ENCODE data around the gene WNT3A. TPM values are rescaled to one million over a fixed set of nuclear protein-coding genes. Genes with fewer than 3 reads are reported as not detected.

Gene WNT3A
- total and polyA plus RNA-seq, 9 of the 15 experiments (the other 6 are each of a cell fraction or from before 2014, with no cell fraction given), result not detected

DNA sequence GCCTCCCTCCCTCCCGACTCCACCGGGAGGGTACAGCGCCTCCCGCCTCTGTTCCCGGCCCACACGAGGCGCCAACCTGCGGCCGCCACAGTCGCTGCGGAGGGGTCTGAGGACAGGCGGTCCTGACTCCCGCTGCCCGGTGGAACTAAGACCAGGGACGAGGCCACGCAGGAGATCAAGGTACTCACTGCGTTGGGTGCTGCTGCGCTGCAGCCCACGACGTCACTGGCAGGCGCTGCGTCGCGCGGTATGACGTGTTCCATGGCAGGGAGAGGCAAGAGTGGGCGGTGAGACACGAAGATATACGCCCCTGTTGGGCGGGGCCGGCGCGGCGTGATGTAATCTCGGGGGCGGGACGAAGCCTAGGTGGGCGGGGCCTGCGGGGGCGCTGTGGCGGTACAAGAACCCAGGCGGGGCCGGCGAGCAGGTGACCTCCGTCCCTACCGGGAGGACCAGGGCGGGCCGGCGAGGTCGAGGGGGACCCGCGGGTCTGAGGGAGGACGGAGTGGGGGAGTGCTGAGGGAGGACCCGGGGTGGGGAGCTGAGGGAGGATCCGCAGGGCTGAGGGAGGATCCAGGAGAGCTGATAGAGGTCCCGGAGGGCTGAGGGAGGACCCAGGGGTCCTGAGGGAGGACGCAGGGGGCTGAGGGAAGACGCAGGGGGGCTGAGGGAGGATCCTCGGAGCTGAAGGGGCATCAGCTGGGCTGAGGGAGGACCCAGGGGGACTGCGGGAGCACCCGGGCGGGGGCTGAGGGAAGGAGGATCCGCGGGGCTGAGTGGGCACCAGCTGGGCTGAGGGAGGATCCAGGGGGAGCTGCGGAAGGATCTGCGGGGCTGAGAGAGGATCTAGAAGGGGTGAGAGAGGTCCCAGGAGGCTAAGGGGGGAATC lies 102.5 kb downstream of the WNT3A start, which contains the start of gene MRPL55 (continued):
- TF ChIP-seq, protein P1, sequence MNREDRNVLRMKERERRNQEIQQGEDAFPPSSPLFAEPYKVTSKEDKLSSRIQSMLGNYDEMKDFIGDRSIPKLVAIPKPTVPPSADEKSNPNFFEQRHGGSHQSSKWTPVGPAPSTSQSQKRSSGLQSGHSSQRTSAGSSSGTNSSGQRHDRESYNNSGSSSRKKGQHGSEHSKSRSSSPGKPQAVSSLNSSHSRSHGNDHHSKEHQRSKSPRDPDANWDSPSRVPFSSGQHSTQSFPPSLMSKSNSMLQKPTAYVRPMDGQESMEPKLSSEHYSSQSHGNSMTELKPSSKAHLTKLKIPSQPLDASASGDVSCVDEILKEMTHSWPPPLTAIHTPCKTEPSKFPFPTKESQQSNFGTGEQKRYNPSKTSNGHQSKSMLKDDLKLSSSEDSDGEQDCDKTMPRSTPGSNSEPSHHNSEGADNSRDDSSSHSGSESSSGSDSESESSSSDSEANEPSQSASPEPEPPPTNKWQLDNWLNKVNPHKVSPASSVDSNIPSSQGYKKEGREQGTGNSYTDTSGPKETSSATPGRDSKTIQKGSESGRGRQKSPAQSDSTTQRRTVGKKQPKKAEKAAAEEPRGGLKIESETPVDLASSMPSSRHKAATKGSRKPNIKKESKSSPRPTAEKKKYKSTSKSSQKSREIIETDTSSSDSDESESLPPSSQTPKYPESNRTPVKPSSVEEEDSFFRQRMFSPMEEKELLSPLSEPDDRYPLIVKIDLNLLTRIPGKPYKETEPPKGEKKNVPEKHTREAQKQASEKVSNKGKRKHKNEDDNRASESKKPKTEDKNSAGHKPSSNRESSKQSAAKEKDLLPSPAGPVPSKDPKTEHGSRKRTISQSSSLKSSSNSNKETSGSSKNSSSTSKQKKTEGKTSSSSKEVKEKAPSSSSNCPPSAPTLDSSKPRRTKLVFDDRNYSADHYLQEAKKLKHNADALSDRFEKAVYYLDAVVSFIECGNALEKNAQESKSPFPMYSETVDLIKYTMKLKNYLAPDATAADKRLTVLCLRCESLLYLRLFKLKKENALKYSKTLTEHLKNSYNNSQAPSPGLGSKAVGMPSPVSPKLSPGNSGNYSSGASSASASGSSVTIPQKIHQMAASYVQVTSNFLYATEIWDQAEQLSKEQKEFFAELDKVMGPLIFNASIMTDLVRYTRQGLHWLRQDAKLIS (CRISPR knock-in tag; IDR thresholded peaks at IDR 0.05), result no peak; the same call in 1 of the 2 replicates
- TF ChIP-seq, protein P2, sequence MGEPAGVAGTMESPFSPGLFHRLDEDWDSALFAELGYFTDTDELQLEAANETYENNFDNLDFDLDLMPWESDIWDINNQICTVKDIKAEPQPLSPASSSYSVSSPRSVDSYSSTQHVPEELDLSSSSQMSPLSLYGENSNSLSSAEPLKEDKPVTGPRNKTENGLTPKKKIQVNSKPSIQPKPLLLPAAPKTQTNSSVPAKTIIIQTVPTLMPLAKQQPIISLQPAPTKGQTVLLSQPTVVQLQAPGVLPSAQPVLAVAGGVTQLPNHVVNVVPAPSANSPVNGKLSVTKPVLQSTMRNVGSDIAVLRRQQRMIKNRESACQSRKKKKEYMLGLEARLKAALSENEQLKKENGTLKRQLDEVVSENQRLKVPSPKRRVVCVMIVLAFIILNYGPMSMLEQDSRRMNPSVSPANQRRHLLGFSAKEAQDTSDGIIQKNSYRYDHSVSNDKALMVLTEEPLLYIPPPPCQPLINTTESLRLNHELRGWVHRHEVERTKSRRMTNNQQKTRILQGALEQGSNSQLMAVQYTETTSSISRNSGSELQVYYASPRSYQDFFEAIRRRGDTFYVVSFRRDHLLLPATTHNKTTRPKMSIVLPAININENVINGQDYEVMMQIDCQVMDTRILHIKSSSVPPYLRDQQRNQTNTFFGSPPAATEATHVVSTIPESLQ (CRISPR knock-in tag; IDR thresholded peaks at IDR 0.05), result no peak
- TF ChIP-seq, protein P3, sequence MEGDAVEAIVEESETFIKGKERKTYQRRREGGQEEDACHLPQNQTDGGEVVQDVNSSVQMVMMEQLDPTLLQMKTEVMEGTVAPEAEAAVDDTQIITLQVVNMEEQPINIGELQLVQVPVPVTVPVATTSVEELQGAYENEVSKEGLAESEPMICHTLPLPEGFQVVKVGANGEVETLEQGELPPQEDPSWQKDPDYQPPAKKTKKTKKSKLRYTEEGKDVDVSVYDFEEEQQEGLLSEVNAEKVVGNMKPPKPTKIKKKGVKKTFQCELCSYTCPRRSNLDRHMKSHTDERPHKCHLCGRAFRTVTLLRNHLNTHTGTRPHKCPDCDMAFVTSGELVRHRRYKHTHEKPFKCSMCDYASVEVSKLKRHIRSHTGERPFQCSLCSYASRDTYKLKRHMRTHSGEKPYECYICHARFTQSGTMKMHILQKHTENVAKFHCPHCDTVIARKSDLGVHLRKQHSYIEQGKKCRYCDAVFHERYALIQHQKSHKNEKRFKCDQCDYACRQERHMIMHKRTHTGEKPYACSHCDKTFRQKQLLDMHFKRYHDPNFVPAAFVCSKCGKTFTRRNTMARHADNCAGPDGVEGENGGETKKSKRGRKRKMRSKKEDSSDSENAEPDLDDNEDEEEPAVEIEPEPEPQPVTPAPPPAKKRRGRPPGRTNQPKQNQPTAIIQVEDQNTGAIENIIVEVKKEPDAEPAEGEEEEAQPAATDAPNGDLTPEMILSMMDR (IDR thresholded peaks at IDR 0.05 in 2 of 3, conservative IDR thresholded peaks at IDR 0.05 in 1 of 3; ENCODE audit: insufficient read depth in 2 of 3, low read depth in 1 of 3, low read length in 3 of 3), result peak in 1 of 3 experiments; percentile 13; a peak in 2 of 6 replicates
- TF ChIP-seq C11orf30 (IDR thresholded peaks at IDR 0.05; ENCODE audit: low read depth) (peak; percentile 99), ZNF134 (CRISPR knock-in tag; conservative IDR thresholded peaks at IDR 0.05) (no peak), NBN (IDR thresholded peaks at IDR 0.05; ENCODE audit: low read depth) (peak; percentile 99), ZSCAN32 (CRISPR knock-in tag; IDR thresholded peaks at IDR 0.05) (no peak)
